Smooth muscle cell (in vitro differentiated cells): Measurements from ENCODE around the gene PLCB4. TPM values are rescaled to one million over a fixed set of nuclear protein-coding genes. Genes with fewer than 3 reads are reported as not detected.

Experiments
- DNase-seq: peaks from one replicate; lab custom pipeline; 2025; ENCODE audit not compliant: unreplicated experiment; lab: John Stamatoyannopoulos, UW
- H2AFZ ChIP-seq: fragments of 200-600 bp; sonication (generic); 2 replicates; pipeline ENCODE4 v1.6.0; 2016; ENCODE audit warnings: antibody characterized with exemption, low read depth, mild to moderate bottlenecking
- H3F3A ChIP-seq: fragments of 200-600 bp; sonication (generic); 2 replicates; pipeline ENCODE4 v1.6.0; 2017; ENCODE audit warnings: antibody characterized with exemption, low read depth
- H3K27ac ChIP-seq: fragments of 200-600 bp; sonication (generic); 2 replicates; pipeline ENCODE4 v1.5.1; 2016; ENCODE audit warnings: low read depth, mild to moderate bottlenecking
- H3K27me3 ChIP-seq: fragments of 200-600 bp; sonication (generic); 2 replicates; pipeline ENCODE4 v1.6.1; 2016; ENCODE audit warnings: low read depth, mild to moderate bottlenecking
- H3K36me3 ChIP-seq: fragments of 200-600 bp; sonication (generic); 2 replicates; pipeline ENCODE4 v1.5.1; 2016; ENCODE audit warnings: low read depth
- H3K4me1 ChIP-seq: fragments of 200-600 bp; sonication (generic); 2 replicates; pipeline ENCODE4 v1.5.1; 2016; ENCODE audit warnings: low read depth
- H3K4me2 ChIP-seq: fragments of 200-600 bp; sonication (generic); 2 replicates; pipeline ENCODE4 v1.6.0; 2016; ENCODE audit warnings: mild to moderate bottlenecking
- H3K4me3 ChIP-seq: fragments of 200-600 bp; sonication (generic); 2 replicates; pipeline ENCODE4 v1.5.1; 2016; ENCODE audit warnings: mild to moderate bottlenecking
- H3K79me2 ChIP-seq: fragments of 200-600 bp; sonication (generic); 2 replicates; pipeline ENCODE4 v1.6.0; 2016; ENCODE audit warnings: low read depth, mild to moderate bottlenecking
- H3K9ac ChIP-seq: fragments of 200-600 bp; sonication (generic); 2 replicates; pipeline ENCODE4 v1.6.0; 2016; ENCODE audit warnings: low read depth
- H3K9me3 ChIP-seq: fragments of 200-600 bp; sonication (generic); replicated peaks from 2 replicates; pipeline ENCODE4 v1.5.1; 2016; ENCODE audit warnings: low read depth
- H4K20me1 ChIP-seq: fragments of 200-600 bp; sonication (generic); 2 replicates; pipeline ENCODE4 v1.6.0; 2016; ENCODE audit warnings: low read depth
- CTCF ChIP-seq: fragments of 200-600 bp; sonication (generic); IDR thresholded peaks from 2 replicates; pipeline ENCODE4 v1.5.1; 2017; ENCODE audit warnings: borderline replicate concordance, mild to moderate bottlenecking, antibody characterized with exemption; ENCODE audit not compliant: insufficient read depth, poor library complexity, severe bottlenecking
- WGBS: methylation state at CpG from one replicate; pipeline ENCODE4 v1.1.7; 2016; ENCODE audit warnings: low lambda C conversion rate; 5-methylcytosine and 5-hydroxymethylcytosine counted together
- polyA plus RNA-seq: library from polyadenylated mRNA; unstranded; fragments of >200 nt; fragmentation: Nextera tagmentation; extraction: Ambion mirVana; gene quantifications from 2 replicates; pipeline ENCODE4 v1.2.1, GENCODE V29; 2016
- total RNA-seq: library from RNA; depleted of rRNA; stranded (reverse); fragments of >200 nt; gene quantifications from 2 replicates; pipeline ENCODE4 v1.2.3, GENCODE V29; 2014

PLCB4 gene
- total and polyA plus RNA-seq, 2 experiments from 2014 or later = 3.0 to 5.3 TPM

GRCh38 chr20:9510911-9511310, 442.0 kb downstream of the PLCB4 start:
- TF ChIP-seq CTCF = no peak
- Histone ChIP-seq H4K20me1 (no peaks in the 10 kb centered on the region), H3F3A (no peaks in the 10 kb centered on the region), H3K9me3 (no peaks in the 10 kb centered on the region), H3K4me3 (no peak overlapping the region), H2AFZ (no peak overlapping the region), H3K27me3 (peaks cover 100% of the 10 kb centered on the region), H3K79me2 (no peaks in the 10 kb centered on the region), H3K4me2 (no peak overlapping the region), H3K36me3 (no peaks in the 10 kb centered on the region), H3K9ac (no peak overlapping the region), H3K4me1 (peaks cover 18% of the 10 kb centered on the region), H3K27ac (no peak overlapping the region)
- WGBS = 82% methylated on average over 5 of the region's 5 CpGs
- no peak for DNase-seq

DNA sequence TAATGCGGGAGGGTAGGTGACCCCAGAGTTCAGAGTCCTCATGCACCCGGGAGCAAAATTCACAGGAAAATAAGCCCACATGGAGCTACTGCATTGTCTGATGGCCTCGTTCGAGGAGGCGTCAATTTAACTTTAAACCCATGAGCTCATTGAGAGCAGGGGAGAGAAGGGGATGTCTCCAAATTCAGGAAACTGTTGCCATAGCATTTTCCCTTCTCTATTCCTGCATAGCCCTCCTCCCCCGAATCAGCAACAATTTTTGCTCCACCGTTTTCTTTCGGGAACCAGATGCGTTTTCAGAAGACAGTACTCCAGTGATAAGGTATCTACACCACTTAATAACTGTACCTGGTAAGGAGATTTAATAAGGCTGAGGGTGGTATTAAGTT, 445.2 kb downstream of the PLCB4 start:
- Histone ChIP-seq H3K27me3 (peaks cover 100% of the 10 kb centered on the region), H3K4me3 (peak overlapping the region; percentile 53), H3K79me2 (no peaks in the 10 kb centered on the region), H3K4me2 (peak overlapping the region; percentile 91), H3K4me1 (peaks cover 40% of the 10 kb centered on the region), H3K9me3 (no peaks in the 10 kb centered on the region), H2AFZ (no peak overlapping the region), H3F3A (no peaks in the 10 kb centered on the region), H4K20me1 (no peaks in the 10 kb centered on the region), H3K9ac (no peak overlapping the region), H3K27ac (no peak overlapping the region), H3K36me3 (no peaks in the 10 kb centered on the region)
- TF ChIP-seq CTCF = no peak
- DNase-seq = no peak
- 6% methylated on average over 9 of the region's 9 CpGs for WGBS

DNA sequence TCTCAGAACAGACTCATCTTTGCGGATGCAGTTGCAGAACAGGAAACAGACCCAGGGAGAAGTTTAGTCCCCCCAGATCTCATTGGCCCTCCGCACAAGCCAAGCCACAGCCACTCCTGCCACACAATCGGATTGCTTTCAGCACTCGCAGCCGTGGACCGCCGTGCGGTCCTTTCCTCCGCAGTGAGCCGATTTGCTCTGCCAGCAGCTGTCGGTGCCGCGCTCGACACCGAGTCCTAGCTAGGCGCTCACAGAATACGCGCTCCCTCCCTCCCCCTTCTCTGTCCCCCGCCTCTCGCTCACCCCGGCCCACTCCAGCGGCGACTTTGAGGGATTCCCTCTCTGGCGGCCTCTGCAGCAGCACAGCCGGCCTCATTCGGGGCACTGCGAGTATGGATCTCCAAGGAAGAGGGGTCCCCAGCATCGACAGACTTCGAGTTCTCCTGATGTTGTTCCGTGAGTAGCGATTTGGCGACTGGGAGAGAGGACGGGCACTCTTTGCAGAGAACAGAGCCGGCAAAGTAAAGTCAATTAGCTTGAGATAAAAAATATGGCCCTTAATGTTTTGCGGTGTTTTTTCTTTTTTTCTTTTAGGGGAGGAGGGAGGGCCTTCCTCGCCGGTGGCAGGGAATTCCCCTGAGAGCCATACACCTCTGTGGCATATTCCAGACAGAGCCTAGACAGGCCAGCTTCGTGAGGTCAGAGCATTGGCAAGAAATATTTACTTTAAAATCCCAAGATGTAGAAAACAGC, 445.8 kb downstream of the PLCB4 start, which contains the start of gene LAMP5:
Gene LAMP5, plus strand, starts transcription at position 130 of the 753 bp plus-strand sequence. Its CDS starts 263 bp downstream, at position 393.
- TF ChIP-seq CTCF = no peak
- Histone ChIP-seq H3K9me3 (no peaks in the 10 kb centered on the region), H3K27me3 (peaks cover 100% of the 10 kb centered on the region), H3K79me2 (no peaks in the 10 kb centered on the region), H3K9ac (no peak within 1 kb of the TSS), H3K4me3 (peak within 1 kb of the TSS; percentile 53), H3F3A (no peaks in the 10 kb centered on the region), H3K4me1 (peaks cover 46% of the 10 kb centered on the region), H3K4me2 (peak within 1 kb of the TSS; percentile 91), H2AFZ (peak within 1 kb of the TSS; percentile 80), H3K27ac (peak within 1 kb of the TSS; percentile 32), H3K36me3 (no peaks in the 10 kb centered on the region), H4K20me1 (no peaks in the 10 kb centered on the region)
- DNase-seq = no peak
- under 1% methylated on average over 38 of the region's 38 CpGs for WGBS

GRCh38 chr20:9515214-9515585, 446.3 kb downstream of the PLCB4 start:
- Histone ChIP-seq H3K4me1 (peaks cover 50% of the 10 kb centered on the region), H4K20me1 (no peaks in the 10 kb centered on the region), H3K9ac (no peak overlapping the region), H3K27ac (peak overlapping the region; percentile 32), H2AFZ (no peak overlapping the region), H3K9me3 (no peaks in the 10 kb centered on the region), H3K4me3 (peak overlapping the region; percentile 53), H3K79me2 (no peaks in the 10 kb centered on the region), H3K36me3 (no peaks in the 10 kb centered on the region), H3K27me3 (peaks cover 100% of the 10 kb centered on the region), H3K4me2 (peak overlapping the region; percentile 91), H3F3A (no peaks in the 10 kb centered on the region)
- 11% methylated on average over 13 of the region's 13 CpGs for WGBS
- TF ChIP-seq CTCF = no peak
- DNase-seq = no peak
